OCI-LY1 (cell line): ENCODE results near the gene IREB2.

Experiments used
- CTCF ChIP-seq: fragments of 200-600 bp; sonication (generic), shearing (Covaris generic); IDR thresholded peaks from 2 replicates; pipeline ENCODE4 v1.5.1; 2017; ENCODE audit warnings: mild to moderate bottlenecking, antibody characterized with exemption, low read length, moderate library complexity, mixed read lengths
- EZH2 ChIP-seq: fragments of 200-600 bp; sonication (generic), shearing (Covaris generic); IDR thresholded peaks from 2 replicates; pipeline ENCODE4 v1.8.0; 2017; ENCODE audit warnings: borderline replicate concordance, mixed run types, mild to moderate bottlenecking, antibody characterized with exemption, low read length, moderate library complexity, mixed read lengths

- TF ChIP-seq CTCF, result no peak
- no peak for TF ChIP-seq EZH2
These were observed 42.9 kb upstream of the IREB2 start for GRCh38 chr15:78394981-78395616.
